IMR-90 (cell line): ENCODE data around the gene SLIT3. TPM values are rescaled to one million over a fixed set of nuclear protein-coding genes. Genes with fewer than 3 reads are reported as not detected.

Experiments used
- ATAC-seq: fragments of 200-7000 bp; cut with Tn5 transposase; 2 replicates; pipeline ENCODE4 v1.9.1; 2020; ENCODE audit warnings: low read depth, mild to moderate bottlenecking, moderate library complexity
- BruUV-seq: library from RNA; stranded (reverse); fragments of 400-500 nt; replicated peaks from 2 replicates; lab custom pipeline; 2021; lab: Mats Ljungman, UMichigan
- CTCF ChIA-PET: fragments of 300-600 bp; formaldehyde crosslinking; extraction: SDS; loops from one replicate; lab custom pipeline; 2021; ENCODE audit warnings: antibody characterized with exemption; lab: Yijun Ruan, JAX
- POLR2A ChIA-PET: fragments of 300-600 bp; sonication (Branson Sonifier 250); formaldehyde crosslinking; loops from one replicate; lab custom pipeline; 2022; ENCODE audit warnings: antibody characterized with exemption; ENCODE audit not compliant: unreplicated experiment; lab: Charles Lee
- DNase-seq: peaks from one replicate; pipeline ENCODE4 v3.0.0; 2013
- H2AFZ ChIP-seq: replicated peaks from 2 replicates; pipeline ENCODE3; 2013; ENCODE audit warnings: low read length, mild to moderate bottlenecking; ENCODE audit not compliant: poor library complexity
- H2AK5ac ChIP-seq: 2 replicates; pipeline ENCODE4 v1.6.1; 2013; ENCODE audit warnings: low read depth, low read length, inconsistent platforms
- H2AK9ac ChIP-seq: replicated peaks from 2 replicates; pipeline ENCODE3; 2013; ENCODE audit warnings: mild to moderate bottlenecking, low read depth, low read length, moderate library complexity; ENCODE audit not compliant: poor library complexity
- H2BK120ac ChIP-seq: 2 replicates; pipeline ENCODE4 v1.6.1; 2013; ENCODE audit warnings: low read depth, low read length, inconsistent platforms
- H2BK15ac ChIP-seq: 3 replicates; pipeline ENCODE4 v1.6.1; 2013; ENCODE audit warnings: low read depth, low read length, inconsistent platforms
- H2BK20ac ChIP-seq: 2 replicates; pipeline ENCODE4 v1.6.1; 2013; ENCODE audit warnings: low read depth, mild to moderate bottlenecking, inconsistent platforms, low read length, moderate library complexity
- H2BK5ac ChIP-seq: 2 replicates; pipeline ENCODE4 v1.6.1; 2013; ENCODE audit warnings: mild to moderate bottlenecking, low read depth, low read length, inconsistent platforms; ENCODE audit not compliant: poor library complexity, severe bottlenecking
- H3K14ac ChIP-seq: replicated peaks from 2 replicates; pipeline ENCODE4 v1.6.1; 2013; ENCODE audit warnings: low read depth, low read length, inconsistent platforms
- H3K18ac ChIP-seq: 2 replicates; pipeline ENCODE4 v1.6.1; 2013; ENCODE audit warnings: low read depth, low read length, control low read depth
- H3K23ac ChIP-seq: 2 replicates; pipeline ENCODE4 v1.6.1; 2013; ENCODE audit warnings: low read depth, low read length, inconsistent platforms
- H3K27ac ChIP-seq: 2 replicates; pipeline ENCODE4 v1.5.1; 2013; ENCODE audit warnings: mild to moderate bottlenecking, control low read depth, low read length; ENCODE audit not compliant: insufficient read depth
- H3K27me3 ChIP-seq: 2 replicates; pipeline ENCODE4 v1.6.1; 2013; ENCODE audit warnings: low read length; ENCODE audit not compliant: control insufficient read depth, insufficient read depth
- H3K36me3 ChIP-seq: 2 replicates; pipeline ENCODE4 v1.6.1; 2013; ENCODE audit warnings: low read length, mixed read lengths; ENCODE audit not compliant: control insufficient read depth, insufficient read depth
- H3K4ac ChIP-seq: 2 replicates; pipeline ENCODE4 v1.6.1; 2013; ENCODE audit warnings: low read depth, low read length, inconsistent platforms
- H3K4me1 ChIP-seq: 2 replicates; pipeline ENCODE4 v1.6.1; 2013; ENCODE audit warnings: low read length, mixed read lengths; ENCODE audit not compliant: control insufficient read depth, insufficient read depth
- H3K4me2 ChIP-seq: 2 replicates; pipeline ENCODE4 v1.6.1; 2013; ENCODE audit warnings: low read depth, mild to moderate bottlenecking, control low read depth, low read length, moderate library complexity
- H3K4me3 ChIP-seq: 2 replicates; pipeline ENCODE4 v1.5.1; 2013; ENCODE audit warnings: low read depth, mild to moderate bottlenecking, control low read depth, low read length, moderate library complexity; ENCODE audit not compliant: insufficient read depth
- H3K56ac ChIP-seq: 2 replicates; pipeline ENCODE4 v1.6.1; 2013; ENCODE audit warnings: low read length, inconsistent platforms; ENCODE audit not compliant: insufficient read depth; ENCODE audit errors: extremely low read depth
- H3K79me1 ChIP-seq, 2 experiments: 2 replicates each; pipeline ENCODE4 v1.6.1; 2013; ENCODE audit warnings: low read length in 2 of 2, inconsistent platforms in 1 of 2, low read depth in 1 of 2
- H3K9ac ChIP-seq: 2 replicates; pipeline ENCODE4 v1.6.1; 2013; ENCODE audit warnings: low read depth, low read length, control low read depth
- H3K9me1 ChIP-seq: 2 replicates; pipeline ENCODE4 v1.6.1; 2013; ENCODE audit warnings: low read length, inconsistent platforms; ENCODE audit not compliant: insufficient read depth
- H3K9me3 ChIP-seq: 2 replicates; pipeline ENCODE4 v1.6.1; 2013; ENCODE audit warnings: low read length; ENCODE audit not compliant: control insufficient read depth, insufficient read depth
- H4K20me1 ChIP-seq: 2 replicates; pipeline ENCODE4 v1.6.1; 2013; ENCODE audit warnings: low read length, inconsistent platforms; ENCODE audit not compliant: insufficient read depth
- H4K5ac ChIP-seq: 2 replicates; pipeline ENCODE4 v1.6.1; 2013; ENCODE audit warnings: mild to moderate bottlenecking, low read depth, low read length, control low read depth
- H4K8ac ChIP-seq, 2 experiments: 2 replicates each; pipeline ENCODE4 v1.6.1; 2013; ENCODE audit warnings: low read depth in 2 of 2, low read length in 2 of 2, control low read depth in 1 of 2, inconsistent platforms in 1 of 2
- H4K91ac ChIP-seq: 2 replicates; pipeline ENCODE4 v1.6.1; 2013; ENCODE audit warnings: low read depth, low read length, inconsistent platforms; ENCODE audit not compliant: insufficient read depth
- BHLHE40 ChIP-seq: fragments of 150-350 bp; IDR thresholded peaks from 2 replicates; pipeline ENCODE4 v1.6.1; 2016; ENCODE audit warnings: mild to moderate bottlenecking, low read depth, low read length
- CEBPB ChIP-seq: IDR thresholded peaks from 2 replicates; pipeline ENCODE4 v1.6.1; 2012; ENCODE audit warnings: low read depth, low read length, improper control_type of control experiment
- CHD1 ChIP-seq: IDR thresholded peaks from 2 replicates; pipeline ENCODE4 v1.6.1; 2012; ENCODE audit warnings: low read depth, low read length, improper control_type of control experiment
- CTCF ChIP-seq: conservative IDR thresholded peaks from 2 replicates; pipeline ENCODE4 v1.5.1; 2012; ENCODE audit warnings: mild to moderate bottlenecking, low read depth, low read length, improper control_type of control experiment
- ELK1 ChIP-seq: fragments of 150-350 bp; IDR thresholded peaks from 2 replicates; pipeline ENCODE4 v1.6.1; 2016; ENCODE audit warnings: low read depth, mild to moderate bottlenecking, low read length, moderate library complexity, borderline replicate concordance
- FOS ChIP-seq: fragments of 150-350 bp; IDR thresholded peaks from 2 replicates; pipeline ENCODE4 v1.6.1; 2016; ENCODE audit warnings: low read depth, low read length
- MAFK ChIP-seq: IDR thresholded peaks from 2 replicates; pipeline ENCODE4 v1.6.1; 2012; ENCODE audit warnings: low read depth, low read length, improper control_type of control experiment
- MAZ ChIP-seq: IDR thresholded peaks from 2 replicates; pipeline ENCODE4 v1.6.1; 2012; ENCODE audit warnings: low read depth, mild to moderate bottlenecking, low read length, improper control_type of control experiment, moderate library complexity, borderline replicate concordance
- MXI1 ChIP-seq: IDR thresholded peaks from 2 replicates; pipeline ENCODE4 v1.6.1; 2012; ENCODE audit warnings: low read depth, mild to moderate bottlenecking, low read length, moderate library complexity, borderline replicate concordance
- NFE2L2 ChIP-seq: fragments of 150-350 bp; IDR thresholded peaks from 2 replicates; pipeline ENCODE4 v1.6.1; 2016; ENCODE audit warnings: low read depth, mild to moderate bottlenecking, low read length
- POLR2A ChIP-seq: IDR thresholded peaks from 2 replicates; pipeline ENCODE4 v1.6.1; 2012; ENCODE audit warnings: mild to moderate bottlenecking, low read depth, low read length
- RAD21 ChIP-seq: IDR thresholded peaks from 2 replicates; pipeline ENCODE4 v1.6.1; 2012; ENCODE audit warnings: low read length, improper control_type of control experiment
- RCOR1 ChIP-seq: IDR thresholded peaks from 2 replicates; pipeline ENCODE4 v1.6.1; 2012; ENCODE audit warnings: mild to moderate bottlenecking, low read length, improper control_type of control experiment; ENCODE audit not compliant: insufficient replicate concordance
- RFX5 ChIP-seq: IDR thresholded peaks from 2 replicates; pipeline ENCODE4 v1.8.0; 2012; ENCODE audit warnings: low read depth, mild to moderate bottlenecking, low read length, moderate library complexity
- SMC3 ChIP-seq: fragments of 150-350 bp; IDR thresholded peaks from 2 replicates; pipeline ENCODE4 v1.6.1; 2016; ENCODE audit warnings: low read depth, mild to moderate bottlenecking, antibody characterized with exemption, low read length, moderate library complexity
- USF2 ChIP-seq: fragments of 150-350 bp; IDR thresholded peaks from 2 replicates; pipeline ENCODE4 v1.6.1; 2017; ENCODE audit warnings: mild to moderate bottlenecking, antibody characterized with exemption, low read length, low read depth
- WGBS, 2 experiments: methylation state at CpG; one replicate each; pipeline versions ENCODE4 v1.1.5 to v1.1.7; 2013; ENCODE audit warnings: missing lambda C conversion rate in 2 of 2; ENCODE audit not compliant: insufficient read length in 1 of 2; ENCODE audit errors: extremely low coverage in 2 of 2; 5-methylcytosine and 5-hydroxymethylcytosine counted together
- dilution Hi-C: fragments of 300-500 bp; cut with HindIII; formaldehyde crosslinking; loops from one replicate; pipeline ENCODE4 v1.14.3; 2018; ENCODE audit warnings: low sequenced_read_pairs; ENCODE audit not compliant: unreplicated experiment
- in situ Hi-C: fragments of 300-500 bp; cut with MboI; formaldehyde crosslinking; loops from 3 replicates; pipeline ENCODE4 v1.14.3; 2019; ENCODE audit warnings: low sequenced_read_pairs, inconsistent platforms, mixed read lengths
- intact Hi-C: fragments of 100-400 bp; cut with micrococcal nuclease; formaldehyde crosslinking; loops from 2 replicates; pipeline ENCODE4 v1.10.0; 2022
- polyA plus RNA-seq, 3 experiments: library from polyadenylated mRNA; depleted of rRNA; stranded (reverse); fragments of >200 nt; gene quantifications; 2 replicates each; pipeline ENCODE4 v1.2.3, GENCODE V29; 2012; ENCODE audit warnings: low replicate concordance in 1 of 3
- total RNA-seq: library from RNA; depleted of rRNA; stranded (reverse); fragments of >200 nt; gene quantifications from 2 replicates; pipeline ENCODE4 v1.2.3, GENCODE V29; 2012

Gene SLIT3
- total and polyA plus RNA-seq, 2 of the 4 experiments (the other 2 are of a cell fraction): 0.18 to 0.50 TPM

GRCh38 chr5:169128679-169129078 lies 172.3 kb downstream of the SLIT3 start:
- Histone ChIP-seq H2BK120ac (no peak overlapping the region), H3K18ac (no peak overlapping the region), H3K36me3 (no peaks in the 10 kb centered on the region), H2BK20ac (no peak overlapping the region), H3K14ac (no peak overlapping the region), H4K5ac (no peak overlapping the region), H3K4me1 (no peaks in the 10 kb centered on the region), H3K56ac (no peak overlapping the region), H3K4ac (no peak overlapping the region), H3K4me3 (no peak overlapping the region), H3K79me1 (no peaks in the 10 kb centered on the region), H3K9ac (no peak overlapping the region), H2BK5ac (no peak overlapping the region), H2AFZ (no peak overlapping the region), H3K27me3 (no peaks in the 10 kb centered on the region), H3K4me2 (no peak overlapping the region), H4K8ac (no peak overlapping the region), H3K27ac (no peak overlapping the region), H3K23ac (no peak overlapping the region), H2AK9ac (no peak overlapping the region), H4K20me1 (no peaks in the 10 kb centered on the region), H2BK15ac (no peak overlapping the region), H2AK5ac (no peak overlapping the region), H4K91ac (no peak overlapping the region), H3K9me1 (no peaks in the 10 kb centered on the region), H3K9me3 (peaks cover 4% of the 10 kb centered on the region; the same call in 1 of the 2 replicates)
- DNase-seq (no peak), ATAC-seq (no peak)
- TF ChIP-seq MAFK: no peak
- TF ChIP-seq NFE2L2: no peak
- TF ChIP-seq FOS: no peak
- no peak for TF ChIP-seq POLR2A
- no peak for TF ChIP-seq RCOR1
- no peak for TF ChIP-seq CHD1
- TF ChIP-seq RAD21: no peak
- no peak for TF ChIP-seq CEBPB
- TF ChIP-seq MAZ: no peak
- TF ChIP-seq CTCF: no peak
- TF ChIP-seq ELK1: no peak
- TF ChIP-seq BHLHE40: no peak
- no peak for TF ChIP-seq RFX5
- no peak for TF ChIP-seq SMC3
- TF ChIP-seq MXI1: no peak
- no peak for TF ChIP-seq USF2
- intact Hi-C loops: no loop called here
- ChIA-PET CTCF (no interaction called here), POLR2A (no interaction called here)
- dilution Hi-C loops: no loop called here
- in situ Hi-C loops: no loop called here
- no TSS peak for BruUV-seq
- WGBS, 2 experiments: 87% methylated on average over 3 of the region's 9 CpGs; no CpG with 5 or more reads in 1 of the 2 experiments
